ENCODE measurements around the gene STRBP.
"Not testable (repeated sequence)": the region's sequence is repeated elsewhere in the genome, so short reads cannot be mapped to it uniquely, and the experiment has no call there.

STRBP gene

GRCh38 chr9:123268465-123269259 is at the start of gene STRBP:
STRBP (minus strand) TSS chr9:123268586; CDS start chr9:123184134, 84,452 bp downstream.
- DNase-seq (ENCODE audit: low read depth): peak; percentile 76

GRCh38 chr9:123316053-123316718 is 47.8 kb upstream of the STRBP start:
- no peak for DNase-seq (ENCODE audit: low read depth)

- DNase-seq (ENCODE audit: low read depth): no peak
Measured at GRCh38 chr9:123315635-123316034, 47.2 kb upstream of the STRBP start.

DNA sequence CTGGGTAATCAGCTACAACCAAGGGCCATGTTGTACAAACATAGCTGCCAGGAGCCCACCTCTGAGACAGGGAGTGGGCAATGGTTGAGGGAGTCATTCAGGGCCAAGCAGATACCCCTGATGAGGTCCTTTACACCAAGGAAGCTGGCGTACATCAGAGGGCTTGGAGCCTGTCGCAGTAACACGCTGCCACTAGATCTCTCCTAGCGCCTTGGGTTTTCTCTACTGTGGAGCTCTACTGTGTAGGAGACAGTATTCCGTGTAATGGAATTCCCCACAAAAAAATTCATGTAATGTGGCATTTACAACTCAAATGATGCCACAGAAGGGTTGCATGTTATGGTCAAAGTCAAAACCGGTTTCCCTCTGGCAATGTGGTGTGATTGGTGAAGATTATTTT is 46.2 kb upstream of the STRBP start:
- DNase-seq (ENCODE audit: low read depth): no peak

GRCh38 chr9:123312306-123312877 is 44.0 kb upstream of the STRBP start:
- DNase-seq (ENCODE audit: low read depth): no peak

GRCh38 chr9:123311250-123311752 is 42.9 kb upstream of the STRBP start:
- no peak for DNase-seq (ENCODE audit: low read depth)

GRCh38 chr9:123310551-123311249 is 42.3 kb upstream of the STRBP start:
- no peak for DNase-seq (ENCODE audit: low read depth)

- no peak for DNase-seq (ENCODE audit: low read depth)
Measured at GRCh38 chr9:123309611-123310010, 41.2 kb upstream of the STRBP start.

DNA sequence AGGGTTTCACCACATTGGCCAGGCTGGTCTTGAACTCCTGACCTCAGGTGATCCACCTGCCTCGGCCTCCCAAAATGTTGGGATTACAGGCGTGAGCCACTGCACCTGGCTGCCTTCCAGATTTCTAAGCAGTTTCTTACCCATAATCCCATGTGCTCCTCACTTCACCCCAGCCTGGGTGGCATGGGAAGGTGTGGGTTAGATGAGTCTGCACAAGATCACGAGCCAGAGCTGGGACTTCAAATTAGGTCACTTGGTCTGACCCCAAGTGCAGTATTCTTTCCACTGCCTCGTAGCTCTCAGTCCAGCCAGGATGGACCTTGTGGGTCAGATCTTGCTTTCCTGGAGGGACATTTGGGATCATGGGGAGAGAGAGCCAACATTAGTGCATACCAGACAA is 37.5 kb upstream of the STRBP start:
- DNase-seq (ENCODE audit: low read depth): no peak

DNA sequence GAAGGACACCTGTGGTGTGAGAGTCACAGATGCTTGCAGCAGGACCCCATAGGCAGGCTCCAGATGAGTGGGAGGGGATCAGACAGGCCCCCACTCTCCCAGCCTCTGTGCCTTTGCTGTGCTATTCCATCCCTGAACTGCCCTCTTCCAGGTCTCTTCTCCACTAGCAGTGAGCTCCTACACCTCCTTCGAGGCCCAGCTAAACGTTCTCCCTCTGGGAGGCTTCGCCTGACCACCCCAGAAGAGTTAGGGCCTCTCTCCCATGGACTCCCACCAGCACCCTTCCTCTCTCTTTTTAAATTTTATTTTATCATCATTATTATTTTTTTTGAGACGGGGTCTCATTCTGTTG is 35.9 kb upstream of the STRBP start:
- no peak for DNase-seq (ENCODE audit: low read depth)

- DNase-seq (ENCODE audit: low read depth): no peak
Measured at GRCh38 chr9:123302348-123303214, 34.2 kb upstream of the STRBP start.

DNA sequence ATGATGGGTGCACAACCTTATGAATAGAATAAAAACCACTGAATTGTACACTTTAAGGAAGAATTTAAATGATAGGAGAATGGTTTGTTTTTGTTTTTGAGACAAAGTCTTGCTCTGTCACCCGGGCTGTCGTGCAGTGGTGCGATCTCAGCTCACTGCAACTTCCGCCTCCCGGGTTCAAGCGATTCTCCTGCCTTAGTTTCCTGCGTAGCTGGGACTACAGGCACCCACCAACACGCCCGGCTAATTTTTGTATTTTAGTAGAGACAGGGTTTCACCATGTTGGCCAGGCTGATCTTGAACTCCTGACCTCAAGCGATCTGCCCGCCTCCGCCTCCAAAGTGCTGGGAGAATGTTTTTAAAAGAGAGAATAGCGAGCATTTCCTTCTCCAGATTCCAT is 33.5 kb upstream of the STRBP start:
- not testable (repeated sequence) for DNase-seq (ENCODE audit: low read depth)

DNA sequence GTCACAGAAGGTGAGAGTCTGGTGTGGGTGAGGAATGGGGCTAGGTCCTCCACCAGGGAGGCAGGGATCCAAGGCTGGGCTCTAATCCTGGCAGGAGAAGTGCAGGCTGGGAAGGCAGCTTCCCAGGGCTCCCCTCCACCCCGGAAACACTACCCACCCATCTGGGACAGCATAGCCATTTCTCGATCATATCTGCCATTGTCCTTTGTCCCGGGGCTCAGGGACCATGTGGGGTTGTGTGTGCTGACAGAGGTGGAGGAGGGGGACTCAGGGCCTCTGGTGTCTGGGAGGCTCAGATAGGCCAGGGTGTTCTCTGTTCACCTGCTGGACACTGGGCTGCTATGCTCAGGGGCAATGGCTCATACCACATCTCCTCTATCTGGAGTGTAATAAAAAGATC is 32.2 kb upstream of the STRBP start:
- DNase-seq (ENCODE audit: low read depth): no peak

- DNase-seq (ENCODE audit: low read depth): no peak
Measured at GRCh38 chr9:123299558-123300126, 31.3 kb upstream of the STRBP start.

- no peak for DNase-seq (ENCODE audit: low read depth)
Measured at GRCh38 chr9:123296174-123296573, 27.8 kb upstream of the STRBP start.

- no peak for DNase-seq (ENCODE audit: low read depth)
Measured at GRCh38 chr9:123291736-123292135, 23.4 kb upstream of the STRBP start.

GRCh38 chr9:123290764-123291163 is 22.4 kb upstream of the STRBP start:
- DNase-seq (ENCODE audit: low read depth): no peak

GRCh38 chr9:123287639-123288038 is 19.3 kb upstream of the STRBP start:
- DNase-seq (ENCODE audit: low read depth): no peak

DNA sequence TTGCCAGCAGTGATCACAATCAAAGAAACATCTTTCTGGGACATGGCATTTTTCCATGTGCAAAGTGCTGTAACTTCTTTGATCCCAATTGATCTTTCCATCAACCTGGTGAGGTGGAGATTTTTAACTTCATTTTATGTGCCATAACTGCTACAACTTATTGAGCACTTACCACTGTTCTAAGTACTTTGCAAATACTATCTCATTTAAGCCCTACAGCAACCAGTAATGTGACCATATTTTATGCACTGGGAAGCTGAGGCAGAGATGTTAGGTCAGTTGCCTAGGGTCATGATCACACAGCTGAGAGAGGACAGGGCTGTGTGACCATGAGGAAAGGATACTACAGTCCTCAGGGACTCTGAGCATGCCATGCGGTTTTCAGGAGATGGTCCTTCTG is 17.9 kb upstream of the STRBP start:
- DNase-seq (ENCODE audit: low read depth): no peak

GRCh38 chr9:123284656-123285055 is 16.3 kb upstream of the STRBP start:
- no peak for DNase-seq (ENCODE audit: low read depth)

GRCh38 chr9:123283455-123283854 is 15.1 kb upstream of the STRBP start:
- no peak for DNase-seq (ENCODE audit: low read depth)

Data from stimulated activated CD8-positive, alpha-beta memory T cell treated with anti-CD3 and anti-CD28 coated beads, Interleukin-15, amount 100 ng/mL, for 1 hour (primary cell).